Memory B cell (primary cell): Measurements from ENCODE around the gene PDE8B.
A peak's percentile ranks its signal among the peaks of the same experiment; 100 is the strongest.

ENCODE experiments used
- ATAC-seq: fragments of 150-1000 bp; cut with Tn5 transposase; 2 replicates; pipeline ENCODE4 v1.10.0; 2021; ENCODE audit warnings: low read depth, mild to moderate bottlenecking, moderate library complexity
- DNase-seq, 2 donors: peaks; one replicate each; pipeline ENCODE4 v3.0.0; 2022; ENCODE audit warnings: low spot score in 2 of 2
- H3K27ac Mint-ChIP-seq: one replicate; pipeline ENCODE4 v1.8.0; 2022; ENCODE audit warnings: mild to moderate bottlenecking, moderate library complexity, mixed read lengths
- H3K27me3 Mint-ChIP-seq: one replicate; pipeline ENCODE4 v1.8.0; 2022; ENCODE audit warnings: mixed read lengths
- H3K36me3 Mint-ChIP-seq: one replicate; pipeline ENCODE4 v1.8.0; 2022; ENCODE audit warnings: mild to moderate bottlenecking, mixed read lengths
- H3K4me1 Mint-ChIP-seq: one replicate; pipeline ENCODE4 v1.8.0; 2022; ENCODE audit warnings: mixed read lengths
- H3K4me3 Mint-ChIP-seq: one replicate; pipeline ENCODE4 v1.8.0; 2022; ENCODE audit warnings: mild to moderate bottlenecking, moderate library complexity, mixed read lengths
- H3K9me3 Mint-ChIP-seq: one replicate; pipeline ENCODE4 v1.8.0; 2022; ENCODE audit warnings: mixed read lengths

Gene PDE8B

GRCh38 chr5:77267496-77267895 lies 57.0 kb downstream of the PDE8B start:
- ATAC-seq (no peak), DNase-seq (no peak)
- Mint-ChIP-seq H3K4me3 (no peak overlapping the region), H3K4me1 (no peaks in the 10 kb centered on the region), H3K27me3 (peaks cover 14% of the 10 kb centered on the region), H3K27ac (no peak overlapping the region), H3K36me3 (no peaks in the 10 kb centered on the region), H3K9me3 (no peaks in the 10 kb centered on the region)

- H3K9me3 Mint-ChIP-seq: no peaks in the 10 kb centered on the region
- H3K4me1 Mint-ChIP-seq: no peaks in the 10 kb centered on the region
- H3K27me3 Mint-ChIP-seq: peaks cover 17% of the 10 kb centered on the region
- DNase-seq: no peak
- ATAC-seq: no peak
- H3K4me3 Mint-ChIP-seq: no peak overlapping the region
- H3K36me3 Mint-ChIP-seq: peaks cover 2% of the 10 kb centered on the region
- H3K27ac Mint-ChIP-seq: no peak overlapping the region
These were observed 61.7 kb downstream of the PDE8B start for GRCh38 chr5:77272206-77272605.

GRCh38 chr5:77277759-77278158 lies 67.3 kb downstream of the PDE8B start:
- H3K4me3 Mint-ChIP-seq: no peak overlapping the region
- H3K36me3 Mint-ChIP-seq: peaks cover 2% of the 10 kb centered on the region
- no peak for ATAC-seq
- DNase-seq: no peak
- no peaks in the 10 kb centered on the region for H3K4me1 Mint-ChIP-seq
- peaks cover 3% of the 10 kb centered on the region for H3K27me3 Mint-ChIP-seq
- no peak overlapping the region for H3K27ac Mint-ChIP-seq
- no peaks in the 10 kb centered on the region for H3K9me3 Mint-ChIP-seq

GRCh38 chr5:77280036-77280435 lies 69.6 kb downstream of the PDE8B start:
- Mint-ChIP-seq H3K4me1 (no peaks in the 10 kb centered on the region), H3K36me3 (no peaks in the 10 kb centered on the region), H3K27me3 (peaks cover 3% of the 10 kb centered on the region), H3K27ac (no peak overlapping the region), H3K4me3 (no peak overlapping the region), H3K9me3 (no peaks in the 10 kb centered on the region)
- DNase-seq: no peak
- ATAC-seq: no peak

GRCh38 chr5:77281969-77282336 lies 71.5 kb downstream of the PDE8B start:
- ATAC-seq (no peak), DNase-seq (no peak)
- Mint-ChIP-seq H3K36me3 (no peaks in the 10 kb centered on the region), H3K9me3 (no peaks in the 10 kb centered on the region), H3K4me1 (no peaks in the 10 kb centered on the region), H3K27ac (no peak overlapping the region), H3K27me3 (peaks cover 3% of the 10 kb centered on the region), H3K4me3 (no peak overlapping the region)

GRCh38 chr5:77282337-77283027 lies 72.0 kb downstream of the PDE8B start:
- no peaks in the 10 kb centered on the region for H3K36me3 Mint-ChIP-seq
- H3K27me3 Mint-ChIP-seq: peaks cover 3% of the 10 kb centered on the region
- H3K9me3 Mint-ChIP-seq: no peaks in the 10 kb centered on the region
- DNase-seq (no peak), ATAC-seq (no peak)
- no peaks in the 10 kb centered on the region for H3K4me1 Mint-ChIP-seq
- no peak overlapping the region for H3K4me3 Mint-ChIP-seq
- H3K27ac Mint-ChIP-seq: no peak overlapping the region

GRCh38 chr5:77285251-77285841 lies 74.9 kb downstream of the PDE8B start:
- no peak for DNase-seq
- Mint-ChIP-seq H3K27me3 (peaks cover 3% of the 10 kb centered on the region), H3K4me3 (no peak overlapping the region), H3K36me3 (no peaks in the 10 kb centered on the region), H3K4me1 (no peaks in the 10 kb centered on the region), H3K27ac (no peak overlapping the region), H3K9me3 (no peaks in the 10 kb centered on the region)
- no peak for ATAC-seq

GRCh38 chr5:77292026-77292757 lies 81.7 kb downstream of the PDE8B start:
- Mint-ChIP-seq H3K9me3 (no peaks in the 10 kb centered on the region), H3K27ac (no peak overlapping the region), H3K27me3 (no peaks in the 10 kb centered on the region), H3K4me1 (peaks cover 10% of the 10 kb centered on the region), H3K36me3 (no peaks in the 10 kb centered on the region), H3K4me3 (no peak overlapping the region)
- no peak for ATAC-seq
- no peak for DNase-seq

- H3K27ac Mint-ChIP-seq: peak overlapping the region; percentile 1
- H3K9me3 Mint-ChIP-seq: no peaks in the 10 kb centered on the region
- no peak overlapping the region for H3K4me3 Mint-ChIP-seq
- ATAC-seq: peak; percentile 73
- peaks cover 2% of the 10 kb centered on the region for H3K27me3 Mint-ChIP-seq
- no peaks in the 10 kb centered on the region for H3K36me3 Mint-ChIP-seq
- H3K4me1 Mint-ChIP-seq: peaks cover 10% of the 10 kb centered on the region
- no peak for DNase-seq
These were observed 83.7 kb downstream of the PDE8B start for GRCh38 chr5:77294185-77294584.

GRCh38 chr5:77295863-77296378 lies 85.4 kb downstream of the PDE8B start:
- ATAC-seq: no peak
- no peak for DNase-seq
- H3K36me3 Mint-ChIP-seq: no peaks in the 10 kb centered on the region
- H3K4me1 Mint-ChIP-seq: peaks cover 10% of the 10 kb centered on the region
- H3K4me3 Mint-ChIP-seq: no peak overlapping the region
- H3K27me3 Mint-ChIP-seq: peaks cover 2% of the 10 kb centered on the region
- no peaks in the 10 kb centered on the region for H3K9me3 Mint-ChIP-seq
- H3K27ac Mint-ChIP-seq: no peak overlapping the region

GRCh38 chr5:77298146-77298545 lies 87.7 kb downstream of the PDE8B start:
- Mint-ChIP-seq H3K4me3 (no peak overlapping the region), H3K9me3 (no peaks in the 10 kb centered on the region), H3K27me3 (peaks cover 5% of the 10 kb centered on the region), H3K27ac (no peak overlapping the region), H3K4me1 (peaks cover 10% of the 10 kb centered on the region), H3K36me3 (no peaks in the 10 kb centered on the region)
- DNase-seq (no peak), ATAC-seq (no peak)

GRCh38 chr5:77300451-77300850 lies 90.0 kb downstream of the PDE8B start:
- Mint-ChIP-seq H3K4me3 (no peak overlapping the region), H3K36me3 (no peaks in the 10 kb centered on the region), H3K27ac (no peak overlapping the region), H3K27me3 (peaks cover 7% of the 10 kb centered on the region), H3K4me1 (peaks cover 3% of the 10 kb centered on the region), H3K9me3 (no peaks in the 10 kb centered on the region)
- ATAC-seq (no peak), DNase-seq (no peak)

GRCh38 chr5:77301447-77301883 lies 91.0 kb downstream of the PDE8B start:
- no peaks in the 10 kb centered on the region for H3K9me3 Mint-ChIP-seq
- H3K27me3 Mint-ChIP-seq: peaks cover 7% of the 10 kb centered on the region
- H3K27ac Mint-ChIP-seq: no peak overlapping the region
- H3K36me3 Mint-ChIP-seq: no peaks in the 10 kb centered on the region
- H3K4me3 Mint-ChIP-seq: no peak overlapping the region
- no peaks in the 10 kb centered on the region for H3K4me1 Mint-ChIP-seq
- DNase-seq (no peak), ATAC-seq (no peak)

- Mint-ChIP-seq H3K4me1 (no peaks in the 10 kb centered on the region), H3K4me3 (no peak overlapping the region), H3K9me3 (no peaks in the 10 kb centered on the region), H3K27ac (no peak overlapping the region), H3K36me3 (no peaks in the 10 kb centered on the region), H3K27me3 (peaks cover 10% of the 10 kb centered on the region)
- no peak for DNase-seq
- peak; percentile 26 for ATAC-seq
These were observed 91.8 kb downstream of the PDE8B start for GRCh38 chr5:77302247-77302646.
